SK-N-MC (cell line): Measurements from ENCODE around the gene POMGNT2.

Experiments used
- DNase-seq: peaks from one replicate; pipeline ENCODE4 v3.0.0-alpha.2; 2011; ENCODE audit warnings: low read depth, low spot score
- H3K27ac ChIP-seq: fragments of 200-600 bp; sonication (generic); 2 replicates; pipeline ENCODE4 v1.5.1; 2016; ENCODE audit warnings: mixed run types
- H3K36me3 ChIP-seq: fragments of 200-600 bp; sonication (generic); 2 replicates; pipeline ENCODE4 v1.6.1; 2017; ENCODE audit warnings: antibody characterized with exemption, low read length, mixed read lengths; ENCODE audit not compliant: insufficient read depth
- H3K4me3 ChIP-seq: fragments of 200-600 bp; sonication (generic); 2 replicates; pipeline ENCODE4 v1.5.1; 2016
- H3K9ac ChIP-seq: fragments of 200-600 bp; sonication (generic); 2 replicates; pipeline ENCODE4 v1.8.0; 2017; ENCODE audit warnings: mixed run types, mixed read lengths; ENCODE audit not compliant: insufficient read length
- H3K9me3 ChIP-seq: fragments of 200-600 bp; sonication (generic); 2 replicates; pipeline ENCODE4 v1.6.1; 2017; ENCODE audit warnings: low read depth, mild to moderate bottlenecking, antibody characterized with exemption, low read length, moderate library complexity, mixed read lengths
- EZH2 ChIP-seq: fragments of 200-600 bp; sonication (generic); IDR thresholded peaks from one replicate; pipeline ENCODE4 v1.6.1; 2017; ENCODE audit warnings: antibody characterized with exemption
- FOXP2 ChIP-seq: optimal IDR thresholded peaks from 2 replicates; pipeline ENCODE3; 2011; ENCODE audit warnings: mild to moderate bottlenecking, moderate library complexity; ENCODE audit not compliant: insufficient read depth; ENCODE audit errors: extremely low read length, control extremely low read depth
- POLR2AphosphoS5 ChIP-seq: IDR thresholded peaks from 2 replicates; pipeline ENCODE4 v1.6.1; 2012; ENCODE audit warnings: mild to moderate bottlenecking, low read depth, low read length, borderline replicate concordance

Gene POMGNT2

DNA sequence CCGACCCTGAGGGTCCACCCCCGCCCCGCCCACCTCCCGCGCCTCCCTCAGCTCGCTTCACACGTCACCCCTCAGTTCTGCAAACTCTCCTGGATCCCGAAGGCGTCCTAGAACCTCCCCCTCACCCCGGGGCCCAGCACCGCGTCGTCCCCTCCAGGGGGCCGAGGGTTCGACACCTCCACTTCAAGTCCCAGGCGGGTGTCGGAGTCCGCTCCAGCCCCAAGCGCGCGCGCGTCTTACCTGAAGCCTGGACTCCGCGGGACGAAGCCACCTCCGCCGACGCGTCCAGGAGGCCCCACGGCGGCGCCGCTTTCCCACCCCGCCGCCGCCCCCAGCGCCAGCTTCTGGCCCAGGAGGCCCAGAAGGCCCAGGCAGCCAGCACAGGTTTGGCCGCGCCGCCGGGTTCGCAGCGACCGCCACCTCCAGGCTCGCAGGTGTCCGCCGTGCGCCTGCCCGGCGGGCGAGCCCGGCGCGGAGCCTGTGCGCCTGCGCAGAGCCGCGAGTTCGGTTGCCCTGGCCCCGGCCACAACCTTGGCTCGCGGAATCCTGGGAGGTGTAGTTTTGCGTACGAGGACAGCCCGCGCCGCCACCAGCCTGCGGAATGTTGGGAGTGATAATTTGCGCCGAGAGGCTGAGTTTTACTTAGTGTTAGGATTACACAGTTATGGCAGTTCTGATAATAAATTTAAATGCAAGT, at the start of gene POMGNT2:
POMGNT2 (minus strand) TSS at position 484 of the 697 bp plus-strand sequence. CDS start 24,648 bp downstream, outside the sequence.
- Histone ChIP-seq H3K9me3 (no peaks in the 10 kb centered on the region), H3K36me3 (no peaks in the 10 kb centered on the region), H3K4me3 (peak within 1 kb of the TSS; percentile 78), H3K9ac (peak within 1 kb of the TSS; percentile 57), H3K27ac (no peak within 1 kb of the TSS)
- DNase-seq = no peak
- TF ChIP-seq FOXP2 (peak; percentile 18), POLR2AphosphoS5 (no peak)

DNA sequence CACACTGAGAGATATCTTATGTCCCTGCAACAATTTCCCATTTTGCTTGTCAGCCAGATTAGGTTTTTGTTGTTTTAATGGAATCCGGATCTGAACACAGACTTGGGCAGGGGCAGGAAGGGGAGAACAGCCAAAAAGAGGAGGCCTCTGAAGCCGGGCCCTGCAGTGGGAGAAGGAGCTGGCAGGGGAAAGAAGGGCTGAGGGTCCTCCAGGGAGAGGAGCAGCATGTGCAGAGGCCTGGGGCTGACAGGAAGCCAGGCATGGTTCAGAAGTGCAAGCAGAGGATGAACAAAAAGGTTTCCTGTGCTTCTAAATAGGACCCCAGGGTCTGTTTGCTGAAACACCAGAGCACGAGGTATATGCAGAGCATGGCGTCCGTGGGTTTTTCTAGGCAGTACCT, 49.1 kb upstream of the POMGNT2 start:
- TF ChIP-seq FOXP2 = no peak
- no peak for TF ChIP-seq EZH2
- no peak for TF ChIP-seq POLR2AphosphoS5
- Histone ChIP-seq H3K27ac (no peak overlapping the region), H3K36me3 (no peaks in the 10 kb centered on the region), H3K9ac (no peak overlapping the region), H3K9me3 (no peaks in the 10 kb centered on the region), H3K4me3 (no peak overlapping the region)
- DNase-seq = no peak

DNA sequence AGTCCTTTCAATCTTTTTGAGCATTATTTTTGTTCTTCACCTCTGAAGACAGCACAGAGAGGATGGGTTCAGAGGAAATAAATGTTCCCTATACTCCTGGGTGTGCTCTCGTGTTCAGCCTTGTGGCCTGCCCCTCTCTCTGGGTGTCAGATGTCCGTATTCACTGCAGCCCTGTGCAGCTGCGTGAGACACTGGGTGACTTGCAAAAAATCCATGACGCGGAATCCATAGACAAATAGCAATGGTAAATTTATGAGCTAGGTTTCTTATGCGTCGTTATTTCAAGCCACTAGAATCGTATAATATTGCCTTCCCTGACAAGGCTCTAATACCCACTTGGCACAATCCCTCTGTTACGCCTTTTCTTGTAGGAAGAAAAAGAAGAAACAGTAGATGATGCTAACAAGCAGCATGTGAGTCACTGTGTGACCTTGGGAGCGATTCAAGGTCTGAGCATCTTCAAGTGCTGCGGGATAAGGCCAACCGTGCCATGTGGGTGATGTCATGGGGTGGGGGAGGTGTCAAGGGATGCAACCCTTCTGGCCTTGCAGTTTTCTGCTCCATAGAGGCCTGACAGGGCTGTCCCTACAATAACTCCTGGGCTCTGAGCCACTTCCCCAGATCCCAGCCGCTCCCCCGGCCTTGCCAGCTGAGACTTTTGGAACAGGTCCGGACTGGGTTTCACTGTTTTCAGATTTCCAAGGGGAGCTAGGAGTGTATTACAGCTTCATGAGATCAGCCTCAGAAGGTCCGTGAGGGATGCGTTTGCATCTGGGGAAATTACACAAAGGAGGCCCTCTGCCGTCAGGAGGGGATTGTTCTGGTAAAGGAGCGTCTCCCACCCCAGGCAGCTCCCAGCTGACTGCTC, 47.6 kb upstream of the POMGNT2 start:
- no peaks in the 10 kb centered on the region for H3K9me3 ChIP-seq
- DNase-seq = no peak
- TF ChIP-seq FOXP2 (no peak), POLR2AphosphoS5 (no peak), EZH2 (no peak)
- no peak overlapping the region for H3K4me3 ChIP-seq
- no peaks in the 10 kb centered on the region for H3K36me3 ChIP-seq
- no peak overlapping the region for H3K9ac ChIP-seq
- H3K27ac ChIP-seq = no peak overlapping the region

DNA sequence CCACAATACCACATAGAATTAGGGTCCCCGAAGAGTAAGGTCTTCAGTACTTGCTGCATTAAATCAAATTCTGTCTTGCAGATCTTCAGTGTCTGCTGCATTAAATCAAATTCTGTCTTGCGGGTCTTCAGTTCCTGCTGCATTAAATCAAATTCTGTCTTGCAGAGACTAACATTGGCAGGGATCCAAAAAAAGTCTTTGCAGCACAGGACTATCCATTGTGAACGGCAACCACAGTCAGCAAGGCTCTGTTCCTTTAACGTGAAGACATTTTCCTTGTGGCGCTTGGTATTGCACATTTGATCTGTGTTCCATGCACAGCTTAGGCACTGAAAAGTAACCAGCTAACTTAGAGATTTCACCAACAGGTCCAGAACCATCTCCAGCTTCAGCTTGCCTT, 46.8 kb upstream of the POMGNT2 start:
- H3K9me3 ChIP-seq = no peaks in the 10 kb centered on the region
- TF ChIP-seq FOXP2 (no peak), POLR2AphosphoS5 (no peak)
- no peak overlapping the region for H3K9ac ChIP-seq
- no peak overlapping the region for H3K27ac ChIP-seq
- DNase-seq = no peak
- H3K4me3 ChIP-seq = no peak overlapping the region
- no peaks in the 10 kb centered on the region for H3K36me3 ChIP-seq

DNA sequence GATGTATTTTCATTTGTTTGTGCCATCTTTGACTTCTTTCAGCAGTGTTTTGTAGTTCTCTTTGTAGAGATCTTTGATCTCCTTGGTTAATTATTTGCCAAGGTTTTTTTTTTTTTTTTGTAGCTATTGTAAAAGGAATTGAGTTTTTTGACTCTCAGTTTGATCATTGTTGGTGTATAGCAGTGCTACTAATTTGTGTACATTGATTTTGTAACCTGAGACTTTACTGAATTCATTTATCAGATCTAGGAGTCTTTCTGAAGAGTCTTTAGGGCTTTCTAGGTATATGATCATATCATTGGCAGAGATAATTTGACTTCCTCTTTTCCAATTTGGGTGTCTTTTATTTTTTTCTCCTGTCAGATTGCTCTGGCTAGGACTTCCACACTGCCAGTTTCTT, 42.2 kb upstream of the POMGNT2 start:
- DNase-seq = no peak
- H3K9me3 ChIP-seq = no peaks in the 10 kb centered on the region
- H3K27ac ChIP-seq = no peak overlapping the region
- TF ChIP-seq POLR2AphosphoS5 (no peak), EZH2 (no peak), FOXP2 (no peak)
- no peak overlapping the region for H3K4me3 ChIP-seq
- no peaks in the 10 kb centered on the region for H3K36me3 ChIP-seq
- no peak overlapping the region for H3K9ac ChIP-seq

DNA sequence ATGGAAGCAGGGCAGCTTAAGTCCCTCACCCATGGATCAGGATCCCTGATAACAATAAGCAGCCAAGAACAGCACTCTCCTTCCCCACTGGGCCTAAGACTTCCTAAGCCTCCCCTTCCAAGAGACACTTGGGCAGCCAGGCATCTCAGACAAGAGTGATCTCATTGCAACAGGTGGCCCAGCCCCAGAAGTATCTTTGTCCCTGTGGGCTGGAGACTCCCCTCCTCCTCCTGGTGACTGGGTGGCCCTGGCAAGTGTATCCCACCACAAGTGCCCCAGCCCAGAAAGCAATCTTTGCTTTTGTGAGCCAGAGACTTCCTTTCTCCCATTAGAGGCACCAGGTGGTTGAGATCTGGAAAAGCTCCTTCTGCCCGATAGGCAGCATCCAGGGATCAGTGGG, 40.7 kb upstream of the POMGNT2 start:
- H3K9ac ChIP-seq = no peak overlapping the region
- H3K4me3 ChIP-seq = no peak overlapping the region
- H3K27ac ChIP-seq = no peak overlapping the region

DNA sequence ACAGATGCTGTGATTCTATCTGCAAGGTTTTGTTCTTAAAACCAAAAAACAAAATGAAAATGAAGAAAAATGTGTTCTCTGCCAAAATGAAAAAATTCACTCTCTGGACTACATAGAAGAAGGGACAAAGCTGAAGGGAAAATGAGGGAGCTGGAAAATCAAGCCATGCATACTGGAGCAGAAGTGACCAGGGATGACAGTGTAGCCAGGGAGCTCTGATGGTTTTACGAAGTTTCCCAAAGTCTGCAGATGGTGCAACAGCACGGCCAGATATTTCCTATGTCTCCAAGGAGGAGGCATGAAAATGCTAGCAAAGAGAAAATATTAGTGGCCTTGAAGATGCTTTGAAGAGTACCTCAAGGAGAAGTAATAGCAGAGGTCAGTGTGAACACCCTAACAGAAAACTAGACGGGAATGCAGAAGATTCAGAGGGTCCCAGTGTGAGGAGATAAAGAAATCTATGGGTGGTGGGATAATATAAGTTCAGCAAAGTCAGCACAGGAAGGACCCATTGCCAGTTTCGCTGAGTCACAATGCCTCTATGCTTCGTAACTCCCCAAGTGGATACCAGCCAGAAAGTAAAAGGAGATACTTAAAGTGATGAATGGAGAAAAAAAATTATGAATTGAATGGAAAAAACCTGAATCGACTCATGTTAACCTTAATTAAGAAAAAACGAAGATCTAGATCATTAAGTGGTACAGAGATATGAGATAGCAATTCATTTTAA, 39.0 kb upstream of the POMGNT2 start:
- Histone ChIP-seq H3K4me3 (no peak overlapping the region), H3K27ac (no peak overlapping the region), H3K36me3 (no peaks in the 10 kb centered on the region), H3K9ac (no peak overlapping the region), H3K9me3 (no peaks in the 10 kb centered on the region)
- no peak for TF ChIP-seq EZH2
- TF ChIP-seq POLR2AphosphoS5 = no peak
- TF ChIP-seq FOXP2 = no peak
- DNase-seq = no peak

More for the DNA sequence above, 40.7 kb upstream of the POMGNT2 start:
- TF ChIP-seq EZH2 = no peak
- TF ChIP-seq FOXP2 = no peak
- no peak for TF ChIP-seq POLR2AphosphoS5
- no peaks in the 10 kb centered on the region for H3K36me3 ChIP-seq
- H3K9me3 ChIP-seq = no peaks in the 10 kb centered on the region
- DNase-seq = no peak

DNA sequence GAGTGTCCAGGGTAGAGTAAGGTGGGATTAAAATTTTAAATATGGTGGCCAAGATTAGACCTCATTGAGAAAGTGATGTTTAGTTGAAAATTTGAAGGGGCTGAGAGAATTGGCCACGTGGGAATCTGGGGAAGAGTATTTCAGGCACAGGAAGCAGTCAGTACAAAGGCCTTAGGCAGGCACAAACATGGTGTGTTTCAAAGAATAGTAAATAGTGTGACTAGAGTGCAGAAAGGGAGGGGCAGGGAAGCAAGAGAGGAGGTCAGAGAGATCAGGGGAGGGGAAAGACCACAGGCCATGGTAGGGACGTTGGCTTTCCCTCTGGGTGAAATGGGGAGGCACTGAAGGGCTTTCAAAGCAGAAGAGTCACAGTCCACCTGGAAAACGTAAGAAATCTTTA, 36.6 kb upstream of the POMGNT2 start:
- DNase-seq = no peak
- TF ChIP-seq EZH2 (no peak), FOXP2 (no peak), POLR2AphosphoS5 (no peak)
- Histone ChIP-seq H3K36me3 (no peaks in the 10 kb centered on the region), H3K9ac (no peak overlapping the region), H3K27ac (no peak overlapping the region), H3K9me3 (no peaks in the 10 kb centered on the region), H3K4me3 (no peak overlapping the region)
